BJ (cell line): ENCODE measurements around the gene VEZF1. TPM values are rescaled to one million over a fixed set of nuclear protein-coding genes. Genes with fewer than 3 reads are reported as not detected.

ENCODE experiments used
- CTCF ChIA-PET: fragments of 350-600 bp; formaldehyde crosslinking; extraction: SDS; loops from one replicate; lab custom pipeline; 2021; ENCODE audit warnings: antibody characterized with exemption, inconsistent platforms; lab: Yijun Ruan, JAX
- POLR2A ChIA-PET: fragments of 300-600 bp; sonication (Branson Sonifier 250); formaldehyde crosslinking; extraction: SDS; loops from one replicate; lab custom pipeline; 2021; ENCODE audit warnings: antibody characterized with exemption; lab: Charles Lee
- DNase-seq: peaks from one replicate; pipeline ENCODE4 v3.0.0-alpha.2; 2011; ENCODE audit warnings: low read depth
- H3K27me3 ChIP-seq: 2 replicates; pipeline ENCODE4 v1.6.0; 2011; ENCODE audit warnings: low read length; ENCODE audit not compliant: control insufficient read depth, insufficient read depth
- H3K36me3 ChIP-seq: 2 replicates; pipeline ENCODE4 v1.5.1; 2011; ENCODE audit warnings: low read length; ENCODE audit not compliant: control insufficient read depth, insufficient read depth
- H3K4me3 ChIP-seq: 2 replicates; pipeline ENCODE4 v1.5.1; 2011; ENCODE audit warnings: low read depth, mild to moderate bottlenecking, control low read depth, low read length
- polyA plus RNA-seq: library from polyadenylated mRNA; depleted of rRNA; stranded (reverse); fragments of >200 nt; gene quantifications from 2 replicates; pipeline ENCODE4 v1.2.3, GENCODE V29; 2011; rRNA removed
- small RNA-seq: library from RNA; depleted of rRNA; stranded (forward); fragments of <200 nt; gene quantifications from one replicate; pipeline ENCODE3, GENCODE V24; 2012; ENCODE audit warnings: low replicate concordance, low read depth; ENCODE audit not compliant: insufficient read length
- TF ChIP-seq, protein P1 (sequence below): IDR thresholded peaks from 2 replicates; pipeline ENCODE4 v1.5.1; 2011; ENCODE audit warnings: low read depth, mild to moderate bottlenecking, control low read depth, inconsistent platforms, low read length, moderate library complexity; ENCODE audit not compliant: insufficient read depth

VEZF1 gene
- polyA plus RNA-seq, 1 experiment = 27.3 TPM

DNA sequence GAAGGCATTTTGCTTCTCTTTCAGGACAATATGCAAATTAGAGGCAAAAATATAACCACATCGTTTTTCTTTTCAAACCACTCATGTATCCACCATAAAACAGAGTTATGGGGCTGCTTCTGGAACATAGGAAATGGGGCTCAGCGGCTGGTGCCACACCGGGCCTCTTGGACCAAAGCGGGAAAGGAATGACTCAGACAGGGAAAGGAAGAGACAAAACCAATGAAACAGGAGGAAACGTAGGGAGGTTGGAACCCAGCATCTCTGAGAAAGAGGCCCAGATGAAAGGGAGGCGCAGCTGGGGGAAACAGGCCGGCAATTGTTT is 61.4 kb downstream of the VEZF1 start:
- ChIA-PET POLR2A (no interaction called here), CTCF (interaction anchor here (1.1 kb wide), 2 partner anchors 12 to 35 kb away, joined by 3 read pairs; no protein-coding TSS in a partner anchor)
- no peaks in the 10 kb centered on the region for H3K27me3 ChIP-seq
- TF ChIP-seq, protein P1, sequence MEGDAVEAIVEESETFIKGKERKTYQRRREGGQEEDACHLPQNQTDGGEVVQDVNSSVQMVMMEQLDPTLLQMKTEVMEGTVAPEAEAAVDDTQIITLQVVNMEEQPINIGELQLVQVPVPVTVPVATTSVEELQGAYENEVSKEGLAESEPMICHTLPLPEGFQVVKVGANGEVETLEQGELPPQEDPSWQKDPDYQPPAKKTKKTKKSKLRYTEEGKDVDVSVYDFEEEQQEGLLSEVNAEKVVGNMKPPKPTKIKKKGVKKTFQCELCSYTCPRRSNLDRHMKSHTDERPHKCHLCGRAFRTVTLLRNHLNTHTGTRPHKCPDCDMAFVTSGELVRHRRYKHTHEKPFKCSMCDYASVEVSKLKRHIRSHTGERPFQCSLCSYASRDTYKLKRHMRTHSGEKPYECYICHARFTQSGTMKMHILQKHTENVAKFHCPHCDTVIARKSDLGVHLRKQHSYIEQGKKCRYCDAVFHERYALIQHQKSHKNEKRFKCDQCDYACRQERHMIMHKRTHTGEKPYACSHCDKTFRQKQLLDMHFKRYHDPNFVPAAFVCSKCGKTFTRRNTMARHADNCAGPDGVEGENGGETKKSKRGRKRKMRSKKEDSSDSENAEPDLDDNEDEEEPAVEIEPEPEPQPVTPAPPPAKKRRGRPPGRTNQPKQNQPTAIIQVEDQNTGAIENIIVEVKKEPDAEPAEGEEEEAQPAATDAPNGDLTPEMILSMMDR = no peak
- no peak overlapping the region for H3K4me3 ChIP-seq
- no peaks in the 10 kb centered on the region for H3K36me3 ChIP-seq
- no peak for DNase-seq

DNA sequence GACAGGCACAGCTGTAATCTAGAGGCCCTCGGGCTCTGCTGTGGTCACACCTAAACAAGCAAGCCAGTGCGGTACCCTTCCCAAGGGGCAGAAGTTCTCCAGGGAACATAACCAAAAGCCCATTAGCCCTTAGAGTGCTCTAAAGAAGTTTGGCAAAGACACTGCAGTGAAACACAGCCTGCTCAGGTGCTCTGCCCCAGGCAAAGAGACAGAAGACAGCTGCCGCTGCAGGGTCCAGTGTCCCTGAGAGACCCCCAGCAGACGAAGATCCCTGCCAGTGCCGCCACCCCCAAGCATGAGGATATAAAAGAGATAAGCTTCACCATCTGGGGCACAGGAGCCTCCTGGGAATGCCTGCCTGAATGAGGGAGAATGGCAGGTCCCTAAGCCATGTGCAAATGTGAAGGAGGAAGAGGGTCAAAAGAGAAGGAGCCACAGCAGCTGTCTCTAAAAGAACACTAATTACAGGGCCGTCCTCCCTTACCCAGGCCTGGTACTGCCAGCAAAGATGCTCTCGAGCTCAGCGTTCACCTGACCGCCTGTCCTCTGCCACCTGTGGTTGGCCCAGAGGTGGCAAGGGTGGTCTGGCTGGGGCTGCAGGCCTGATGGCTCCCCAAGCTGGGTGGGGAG is 62.6 kb downstream of the VEZF1 start:
- DNase-seq = no peak
- H3K4me3 ChIP-seq = no peak overlapping the region
- CTCF ChIA-PET = interaction anchor here (0.7 to 1.1 kb wide), 2 partner anchors 13 to 75 kb away, joined by 3 read pairs; no protein-coding TSS in a partner anchor
- H3K36me3 ChIP-seq = no peaks in the 10 kb centered on the region; the same call in 1 of the 2 replicates
- TF ChIP-seq, protein P1 = no peak
- H3K27me3 ChIP-seq = no peaks in the 10 kb centered on the region
- POLR2A ChIA-PET = no interaction called here

DNA sequence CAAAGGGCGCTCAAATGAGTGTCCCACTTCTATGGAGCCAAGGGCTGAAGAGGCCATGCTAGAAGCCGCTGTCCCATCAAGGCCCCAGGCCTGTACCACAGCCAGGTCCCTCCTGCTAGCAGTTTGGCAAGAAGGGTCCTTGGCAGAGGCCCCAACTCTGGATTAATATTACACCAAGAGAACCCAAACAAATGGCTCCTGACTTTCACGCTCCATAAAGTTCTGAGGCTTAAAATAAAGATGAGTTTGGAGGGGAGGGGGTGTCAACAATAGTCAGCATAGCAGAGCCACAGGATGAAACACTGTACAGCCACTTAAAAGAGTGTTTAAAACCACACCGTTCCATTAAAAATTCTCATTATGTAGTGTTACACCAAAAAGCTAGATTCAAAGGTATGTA is 63.4 kb downstream of the VEZF1 start:
- Histone ChIP-seq H3K27me3 (no peaks in the 10 kb centered on the region), H3K36me3 (no peaks in the 10 kb centered on the region; the same call in 1 of the 2 replicates), H3K4me3 (no peak overlapping the region)
- CTCF ChIA-PET = no interaction called here
- DNase-seq = no peak
- POLR2A ChIA-PET = no interaction called here
- TF ChIP-seq, protein P1 = no peak

Small RNA genes lying within 50 kb of the gene (small RNA-seq; reads per million reads assigned to genes)
- gene AC015813.4 = not detected

Other genes starting within 250 kb of the VEZF1 start
- gene CCDC182, start 243.0 kb downstream of the VEZF1 start, polyA plus RNA-seq = not detected in 2 replicates
- 33.7 and 34.1 TPM in 2 replicates for gene MRPS23, start 138.2 kb downstream of the VEZF1 start, polyA plus RNA-seq
- 27.3 and 48.5 TPM in 2 replicates for gene CUEDC1, start 32.8 kb downstream of the VEZF1 start, polyA plus RNA-seq
- 222 and 236 TPM in 2 replicates for gene SRSF1, start 19.0 kb upstream of the VEZF1 start, polyA plus RNA-seq
- 13.1 and 16.9 TPM in 2 replicates for gene DYNLL2, start 95.2 kb upstream of the VEZF1 start, polyA plus RNA-seq
- gene OR4D1, start 160.1 kb upstream of the VEZF1 start, polyA plus RNA-seq = not detected in 2 replicates
- not detected in 2 replicates for gene OR4D2, start 178.7 kb upstream of the VEZF1 start, polyA plus RNA-seq
- gene EPX, start 204.5 kb upstream of the VEZF1 start, polyA plus RNA-seq = not detected in 2 replicates
- gene MKS1, start 231.0 kb upstream of the VEZF1 start, polyA plus RNA-seq = 11.6 and 14.1 TPM in 2 replicates